DMS53 (cell line): Measurements from ENCODE around the gene ADAM12.

Experiments
- DNase-seq: peaks from one replicate; lab custom pipeline; 2025; lab: John Stamatoyannopoulos, UW

The ADAM12 gene

GRCh38 chr10:126140746-126141273 lies 247.5 kb downstream of the ADAM12 start:
- DNase-seq = no peak

DNA sequence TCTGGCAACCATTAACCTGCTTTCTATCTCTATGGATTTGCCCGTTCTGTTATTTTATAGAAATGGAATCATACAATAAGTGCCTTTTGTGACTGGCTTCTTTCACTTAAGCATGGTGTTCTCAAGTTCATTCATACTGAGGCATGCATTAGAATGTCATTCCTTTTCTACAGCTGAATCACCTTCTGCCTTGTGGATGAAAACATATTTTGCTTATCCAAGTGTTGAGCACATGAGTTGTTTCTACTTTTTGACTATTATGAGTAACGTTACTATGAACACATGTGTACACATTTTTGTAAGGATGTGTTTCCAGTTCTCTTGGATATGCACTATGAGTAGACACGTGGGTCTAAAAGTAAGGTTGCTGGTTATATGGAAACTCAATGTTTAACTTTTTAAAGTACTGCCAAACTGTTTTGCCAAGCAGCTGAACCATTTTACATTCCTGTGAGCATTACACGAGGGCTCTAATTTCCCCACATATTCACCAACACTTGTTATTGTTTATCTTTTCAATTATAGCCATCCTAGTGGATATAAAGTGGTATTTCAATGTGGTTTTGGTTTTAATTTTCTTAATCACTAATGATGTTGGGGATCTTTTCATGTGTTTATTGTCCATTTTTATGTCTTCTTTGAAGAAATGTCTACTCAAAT lies 250.6 kb downstream of the ADAM12 start:
- no peak for DNase-seq

- DNase-seq = no peak
These were observed 252.2 kb downstream of the ADAM12 start for GRCh38 chr10:126135941-126136595.

DNA sequence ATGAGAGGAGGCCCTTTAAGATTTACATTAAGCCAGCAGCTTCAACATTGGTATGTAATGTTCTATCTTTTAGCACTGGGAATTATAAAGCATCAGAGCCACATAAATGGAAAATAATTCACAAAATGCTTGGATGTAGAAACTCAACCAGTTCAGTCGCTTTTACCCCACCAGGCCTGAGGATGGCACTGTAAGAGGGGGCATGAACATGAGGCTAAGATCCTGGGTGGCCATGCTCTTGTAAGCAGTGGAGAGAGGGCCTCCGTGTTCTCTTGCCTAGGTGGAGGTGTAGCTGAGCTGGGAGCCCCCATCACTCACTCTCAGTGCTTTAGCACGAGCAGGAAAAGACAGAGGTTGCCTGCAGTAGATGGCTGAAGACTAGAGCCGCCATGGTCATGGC lies 253.1 kb downstream of the ADAM12 start:
- DNase-seq = peak; percentile 19

DNA sequence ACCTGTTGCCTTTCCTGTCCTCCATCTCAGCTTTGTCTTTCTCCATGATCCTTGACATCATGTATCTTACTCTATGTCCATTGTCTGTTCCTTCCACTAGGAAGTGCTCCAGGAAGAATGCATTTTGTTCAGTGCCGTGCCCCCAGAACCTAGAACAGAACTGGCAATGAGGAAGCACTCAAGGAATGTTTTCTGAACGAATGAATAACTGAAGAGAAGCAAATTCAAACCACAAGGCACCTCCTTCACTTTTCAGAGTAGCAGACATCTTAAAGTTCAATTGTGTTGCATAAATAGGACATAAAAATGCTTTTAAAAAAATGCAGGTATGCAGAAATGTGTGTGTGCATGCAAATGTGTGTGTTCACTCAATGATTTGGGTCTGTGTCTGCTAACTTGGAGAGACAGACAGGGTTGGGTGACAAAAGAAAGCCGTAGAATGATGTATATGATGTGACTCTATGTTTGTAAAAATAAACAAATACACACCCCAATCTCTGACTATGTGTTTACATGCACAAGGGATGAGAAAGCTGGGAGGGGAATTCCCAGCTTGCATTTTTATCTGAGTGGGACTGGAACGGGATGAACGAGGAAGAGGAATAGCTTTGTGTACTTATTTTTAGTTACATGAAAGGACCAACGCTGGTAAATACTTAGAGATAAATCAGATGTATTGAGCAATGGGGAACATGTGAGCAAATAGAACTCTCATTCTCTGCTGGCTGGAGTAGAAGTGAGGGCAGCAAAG lies 254.2 kb downstream of the ADAM12 start:
- peak; percentile 41 for DNase-seq

- DNase-seq = no peak
These were observed 255.1 kb downstream of the ADAM12 start for GRCh38 chr10:126133082-126133620.

DNA sequence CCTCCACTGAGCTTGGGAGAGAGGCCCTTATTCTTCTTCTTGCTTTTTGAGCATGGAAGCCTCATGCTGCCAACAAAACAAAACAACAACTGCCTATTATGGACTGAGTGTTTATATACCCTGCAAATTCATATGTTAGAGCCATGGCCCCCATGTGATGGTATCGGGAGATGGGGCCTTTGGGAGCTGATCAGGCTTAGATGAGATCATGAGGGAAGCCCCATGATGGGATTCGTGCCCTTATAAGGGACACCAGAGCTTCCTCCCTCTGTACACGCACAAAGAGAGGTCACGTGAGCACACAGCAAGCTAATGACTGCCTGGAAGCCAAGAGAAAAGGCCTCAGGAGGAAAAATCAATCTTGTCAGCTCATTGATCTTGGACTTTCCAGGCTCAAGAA lies 256.9 kb downstream of the ADAM12 start:
- peak; percentile 20 for DNase-seq

DNA sequence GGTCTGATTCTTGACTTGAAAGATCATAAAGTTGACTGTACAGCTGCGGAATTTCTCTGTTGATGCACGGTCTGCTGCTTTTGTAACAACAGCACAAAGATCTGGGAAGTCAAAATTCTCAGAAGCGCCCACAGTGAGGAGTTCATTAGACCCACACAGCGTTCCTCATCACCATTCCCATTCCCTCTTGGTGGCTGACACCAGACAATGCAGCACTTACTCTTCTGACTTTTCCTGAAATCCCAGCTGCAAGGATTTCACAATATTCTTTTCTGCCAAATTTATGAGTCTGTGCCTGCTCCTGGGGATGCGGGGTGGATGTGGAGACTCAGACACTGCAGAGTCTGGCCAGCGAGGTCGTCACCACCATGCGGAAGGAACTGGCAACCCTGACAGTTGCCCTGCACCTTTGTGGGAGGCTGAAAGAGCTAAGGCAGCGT lies 258.0 kb downstream of the ADAM12 start:
- DNase-seq = no peak

- DNase-seq = no peak
These were observed 259.3 kb downstream of the ADAM12 start for GRCh38 chr10:126129026-126129425.

GRCh38 chr10:126128581-126128980 lies 259.7 kb downstream of the ADAM12 start:
- no peak for DNase-seq

GRCh38 chr10:126127481-126128029 lies 260.7 kb downstream of the ADAM12 start:
- DNase-seq = no peak

GRCh38 chr10:126126866-126127265 lies 261.4 kb downstream of the ADAM12 start:
- DNase-seq = no peak

GRCh38 chr10:126126023-126126422 lies 262.3 kb downstream of the ADAM12 start:
- no peak for DNase-seq

DNA sequence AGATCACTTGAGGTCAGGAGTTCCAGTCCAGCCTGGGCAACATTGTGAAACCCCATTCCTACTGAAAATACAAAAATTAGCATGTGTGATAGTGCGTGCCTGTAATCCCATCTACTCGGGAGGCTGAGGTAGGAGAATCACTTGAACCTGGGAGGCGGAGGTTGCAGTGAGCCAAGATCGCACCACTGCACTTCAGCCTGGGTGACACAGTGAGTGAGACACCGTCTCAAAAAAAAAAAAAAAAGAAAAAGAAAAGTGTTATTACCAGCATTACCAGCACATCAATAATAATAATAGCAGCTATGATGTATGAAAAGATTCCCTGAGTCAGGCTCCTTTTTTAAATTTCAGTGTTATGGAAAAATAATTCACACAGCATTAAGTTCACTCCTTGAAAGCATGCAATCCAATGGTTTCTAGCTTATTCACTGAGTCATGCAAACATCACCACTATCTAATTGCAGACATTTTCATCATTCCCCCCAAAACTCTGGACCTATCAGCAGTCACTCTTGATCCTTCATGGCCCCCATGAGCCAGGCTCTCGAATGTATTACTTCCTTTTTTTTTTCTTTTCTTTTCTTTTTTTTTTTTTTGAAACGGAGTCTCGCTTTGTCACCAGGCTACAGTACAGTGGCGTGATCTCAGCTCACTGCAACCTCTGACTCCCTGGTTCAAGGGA lies 263.5 kb downstream of the ADAM12 start:
- no peak for DNase-seq

GRCh38 chr10:126124046-126124445 lies 264.2 kb downstream of the ADAM12 start:
- no peak for DNase-seq

- no peak for DNase-seq
These were observed 264.8 kb downstream of the ADAM12 start for GRCh38 chr10:126123466-126123865.

DNA sequence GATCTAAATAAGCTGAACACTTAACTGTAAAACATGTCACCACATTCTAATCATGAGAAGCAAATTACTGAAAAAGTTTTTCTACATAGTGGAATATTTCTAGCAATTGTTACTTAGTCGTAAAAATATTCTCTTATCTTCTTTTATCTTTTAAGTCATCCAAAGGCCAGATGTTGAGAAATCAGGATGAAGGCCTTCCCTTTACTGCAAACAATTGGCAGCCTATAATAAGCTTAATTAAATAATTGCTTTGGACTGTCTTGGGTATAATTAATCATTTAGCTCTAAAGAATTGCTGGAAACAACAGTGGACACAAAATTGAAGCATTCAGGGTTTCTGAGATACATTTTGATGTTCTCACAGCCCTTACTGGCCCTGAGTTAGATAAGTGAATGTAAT lies 265.4 kb downstream of the ADAM12 start:
- no peak for DNase-seq

DNA sequence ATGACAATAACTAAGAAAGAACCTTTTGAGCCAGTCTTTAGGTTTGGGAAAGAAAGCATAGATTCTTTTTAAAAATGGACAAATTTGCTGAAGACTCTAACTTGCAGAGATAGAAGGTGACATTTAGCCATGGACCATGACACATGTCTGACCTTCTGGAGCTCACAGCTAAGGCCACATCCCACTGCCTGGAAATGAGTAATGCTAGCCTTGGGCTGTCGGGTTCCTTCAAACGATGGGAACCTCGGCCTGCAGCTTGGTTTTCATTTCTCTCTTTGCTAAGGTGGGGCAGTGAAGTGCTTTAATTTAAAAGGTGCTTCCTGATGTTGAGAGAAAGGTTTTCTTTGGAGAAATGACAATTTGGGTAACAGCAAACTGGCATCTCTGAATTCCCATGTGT lies 268.7 kb downstream of the ADAM12 start:
- no peak for DNase-seq

DNA sequence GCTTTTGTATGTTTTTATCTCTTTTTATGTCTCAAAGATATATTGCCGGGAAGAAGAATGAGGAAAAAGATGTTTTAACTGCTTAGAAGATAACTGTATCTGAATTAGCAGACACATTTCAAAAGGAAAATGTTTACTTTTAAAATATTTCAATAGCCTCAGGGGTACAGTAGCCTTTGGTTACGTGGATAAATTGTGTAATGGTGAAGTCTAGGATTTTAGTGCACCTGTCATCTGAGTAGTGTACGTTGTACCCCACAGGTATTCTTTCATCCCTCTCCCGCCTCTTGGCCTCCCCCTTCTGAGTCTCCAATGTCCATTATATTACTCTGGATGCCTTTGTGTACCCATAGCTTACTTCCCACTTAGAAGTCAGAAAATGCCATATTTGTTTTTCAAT lies 269.8 kb downstream of the ADAM12 start:
- DNase-seq = no peak

GRCh38 chr10:126117196-126117595 lies 271.1 kb downstream of the ADAM12 start:
- no peak for DNase-seq

DNA sequence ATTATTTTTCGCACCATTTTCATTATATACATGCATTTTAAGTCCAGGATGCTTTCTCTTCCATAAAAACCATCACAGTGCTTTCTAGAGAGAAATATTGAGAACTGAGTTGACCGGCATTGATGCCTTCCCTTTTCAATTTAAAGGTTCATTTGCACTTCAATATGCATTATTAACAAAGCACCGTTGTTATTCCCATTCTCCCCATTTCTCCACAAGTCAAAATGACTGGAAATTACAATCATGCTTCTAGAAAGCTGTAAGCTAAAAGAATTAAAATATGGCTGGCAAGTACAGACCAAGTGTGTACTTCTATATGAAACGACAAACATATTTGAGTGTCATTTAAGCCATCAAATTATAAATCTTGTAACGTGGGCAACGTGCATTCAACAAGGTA lies 272.4 kb downstream of the ADAM12 start:
- no peak for DNase-seq
